Liver (tissue), 9 donors: ENCODE results near the gene SKIC2. TPM values are rescaled to one million over a fixed set of nuclear protein-coding genes. Genes with fewer than 3 reads are reported as not detected.

Source experiments
- DNase-seq: peaks from one replicate; pipeline ENCODE4 v3.0.0-alpha.2; 2017; ENCODE audit warnings: low spot score
- H3K27ac ChIP-seq, 2 donors: one replicate each; pipeline ENCODE4 v1.7.0; 2013; ENCODE audit warnings: inconsistent platforms in 2 of 2, low read length in 2 of 2, control low read depth in 1 of 2, low read depth in 1 of 2, mild to moderate bottlenecking in 1 of 2
- H3K27me3 ChIP-seq, 4 donors: one replicate each; pipeline versions ENCODE4 v1.6.1 to v1.7.0; 2013; ENCODE audit warnings: low read length in 3 of 4, inconsistent platforms in 1 of 4, mild to moderate bottlenecking in 1 of 4, moderate library complexity in 1 of 4; ENCODE audit not compliant: control insufficient read depth in 4 of 4, insufficient read depth in 4 of 4
- H3K36me3 ChIP-seq, 4 donors: one replicate each; pipeline versions ENCODE4 v1.6.1 to v1.7.0; 2013; ENCODE audit warnings: low read length in 3 of 4, mild to moderate bottlenecking in 3 of 4, low read depth in 1 of 4, moderate library complexity in 1 of 4; ENCODE audit not compliant: control insufficient read depth in 4 of 4, insufficient read depth in 3 of 4
- H3K4me1 ChIP-seq, 4 donors: one replicate each; pipeline versions ENCODE4 v1.6.1 to v1.7.0; 2013; ENCODE audit warnings: low read length in 3 of 4, mild to moderate bottlenecking in 3 of 4, moderate library complexity in 1 of 4; ENCODE audit not compliant: control insufficient read depth in 4 of 4, insufficient read depth in 4 of 4
- H3K4me3 ChIP-seq, 3 donors: one replicate each; pipeline versions ENCODE4 v1.6.1 to v1.7.0; 2013; ENCODE audit warnings: low read length in 3 of 3, control low read depth in 1 of 3, low read depth in 1 of 3, mild to moderate bottlenecking in 1 of 3
- H3K9ac ChIP-seq, 2 donors: one replicate each; pipeline ENCODE4 v1.7.0; 2013; ENCODE audit warnings: low read length in 2 of 2, mild to moderate bottlenecking in 2 of 2, moderate library complexity in 2 of 2, control low read depth in 1 of 2, low read depth in 1 of 2
- H3K9me3 ChIP-seq, 4 donors: one replicate each; pipeline versions ENCODE4 v1.6.1 to v1.7.0; 2013; ENCODE audit warnings: low read length in 3 of 4; ENCODE audit not compliant: control insufficient read depth in 4 of 4
- ATF3 ChIP-seq: IDR thresholded peaks from 2 replicates; pipeline ENCODE4 v1.6.1; 2016; ENCODE audit warnings: antibody characterized with exemption
- CTCF ChIP-seq: fragments of 150-350 bp; IDR thresholded peaks from 2 replicates; pipeline ENCODE4 v1.5.1; 2017; ENCODE audit warnings: improper control_type of control experiment, low read depth, low read length; ENCODE audit not compliant: missing input control
- EGR1 ChIP-seq, 2 donors: IDR thresholded peaks; 2 replicates each; pipeline ENCODE4 v1.6.1; 2016 to 2018; ENCODE audit warnings: antibody characterized with exemption in 2 of 2, low read depth in 2 of 2
- FOXA1 ChIP-seq: IDR thresholded peaks from 2 replicates; pipeline ENCODE4 v1.6.1; 2016; ENCODE audit warnings: antibody characterized with exemption
- FOXA2 ChIP-seq: IDR thresholded peaks from 2 replicates; pipeline ENCODE4 v1.6.1; 2016; ENCODE audit warnings: antibody characterized with exemption
- GABPA ChIP-seq, 2 donors: IDR thresholded peaks in 1 of 2; conservative IDR thresholded peaks in 1 of 2; 2 replicates each; pipeline ENCODE4 v1.6.1; 2016; ENCODE audit warnings: antibody characterized with exemption in 2 of 2, mild to moderate bottlenecking in 1 of 2, moderate library complexity in 1 of 2
- HNF4A ChIP-seq, 2 donors: conservative IDR thresholded peaks; 2 replicates each; pipeline ENCODE4 v1.6.1; 2016; ENCODE audit warnings: antibody characterized with exemption in 2 of 2, mild to moderate bottlenecking in 2 of 2
- HNF4G ChIP-seq: IDR thresholded peaks from 2 replicates; pipeline ENCODE4 v1.6.1; 2016; ENCODE audit warnings: antibody characterized with exemption
- JUND ChIP-seq, 2 donors: IDR thresholded peaks; 2 replicates each; pipeline ENCODE4 v1.6.1; 2016; ENCODE audit warnings: antibody characterized with exemption in 2 of 2
- MAX ChIP-seq: IDR thresholded peaks from 2 replicates; pipeline ENCODE4 v1.6.1; 2016; ENCODE audit warnings: antibody characterized with exemption
- NR2F2 ChIP-seq: IDR thresholded peaks from 2 replicates; pipeline ENCODE4 v1.6.1; 2016; ENCODE audit warnings: antibody characterized with exemption
- RAD21 ChIP-seq, 2 donors: IDR thresholded peaks; 2 replicates each; pipeline ENCODE4 v1.6.1; 2016; ENCODE audit warnings: antibody characterized with exemption in 2 of 2, mild to moderate bottlenecking in 2 of 2
- REST ChIP-seq: IDR thresholded peaks from 2 replicates; pipeline ENCODE4 v1.6.1; 2016; ENCODE audit warnings: antibody characterized with exemption, mild to moderate bottlenecking
- RXRA ChIP-seq, 2 donors: IDR thresholded peaks; 2 replicates each; pipeline ENCODE4 v1.6.1; 2017 to 2018; ENCODE audit warnings: antibody characterized with exemption in 2 of 2, mild to moderate bottlenecking in 1 of 2
- SP1 ChIP-seq: IDR thresholded peaks from 2 replicates; pipeline ENCODE4 v1.6.1; 2018; ENCODE audit warnings: antibody characterized with exemption, mild to moderate bottlenecking
- TAF1 ChIP-seq: conservative IDR thresholded peaks from 2 replicates; pipeline ENCODE4 v1.6.1; 2016; ENCODE audit warnings: antibody characterized with exemption, mild to moderate bottlenecking
- YY1 ChIP-seq: IDR thresholded peaks from 2 replicates; pipeline ENCODE4 v1.6.1; 2016; ENCODE audit warnings: antibody characterized with exemption, mild to moderate bottlenecking
- ZBTB33 ChIP-seq: IDR thresholded peaks from 2 replicates; pipeline ENCODE4 v1.6.1; 2016; ENCODE audit warnings: antibody characterized with exemption
- WGBS: extraction: QIAGEN DNeasy Blood & Tissue Kit; methylation state at CpG from one replicate; pipeline ENCODE4 v1.1.7; 2013; 5-methylcytosine and 5-hydroxymethylcytosine counted together
- polyA plus RNA-seq, 2 donors: library from polyadenylated mRNA; stranded (reverse) in 1 of 2; unstranded in 1 of 2; fragments of 200-250 nt in 1 of 2; fragments of >200 nt in 1 of 2; fragmentation: Nextera tagmentation in 1 of 2; extraction: Ambion mirVana in 1 of 2; gene quantifications; one replicate each; pipeline versions ENCODE4 v1.2.1 to v1.2.3, GENCODE V29; 2013 to 2015
- total RNA-seq, 2 donors: library from RNA; depleted of rRNA; stranded (reverse); fragments of >200 nt; gene quantifications; one replicate each; pipeline ENCODE4 v1.2.3, GENCODE V29; 2014
- donor health status: healthy.
- donor health status: healthy.
- donor health status: healthy.
- donor health status: healthy.
- donor health status: healthy.

SKIC2 gene
- total and polyA plus RNA-seq, 4 donors = 26.7 to 57.6 (median 34.5) TPM

GRCh38 chr6:31963921-31964320, 4.9 kb downstream of the SKIC2 start:
- peaks cover 20 to 67% (median 56%) of the 10 kb centered on the region in 4 donors for H3K36me3 ChIP-seq
- H3K27ac ChIP-seq = no peak overlapping the region
- no peak for DNase-seq
- no peak overlapping the region for H3K9ac ChIP-seq
- WGBS = 96% methylated on average over 19 of the region's 19 CpGs
- no peaks in the 10 kb centered on the region for H3K27me3 ChIP-seq
- TF ChIP-seq JUND (IDR thresholded peaks at IDR 0.05) (no peak), SP1 (no peak), RXRA (IDR thresholded peaks at IDR 0.05) (no peak), REST (no peak), NR2F2 (no peak), HNF4G (no peak), MAX (no peak), RAD21 (IDR thresholded peaks at IDR 0.05) (no peak), YY1 (no peak), ATF3 (no peak), FOXA2 (no peak), EGR1 (IDR thresholded peaks at IDR 0.05; ENCODE audit: low read depth in 2 of 2) (no peak), GABPA (IDR thresholded peaks at IDR 0.05 in 1 of 2, conservative IDR thresholded peaks at IDR 0.05 in 1 of 2) (no peak), FOXA1 (no peak), HNF4A (conservative IDR thresholded peaks at IDR 0.05) (no peak), CTCF (no peak), TAF1 (no peak), ZBTB33 (no peak)
- no peak overlapping the region for H3K4me3 ChIP-seq
- H3K9me3 ChIP-seq = no peaks in the 10 kb centered on the region
- peaks cover 4 to 35% (median 19%) of the 10 kb centered on the region in 4 donors for H3K4me1 ChIP-seq
